PFSK-1 (cell line): ENCODE data around the gene TCTN1.

Experiments used
- FOXP2 ChIP-seq: optimal IDR thresholded peaks from 2 replicates; pipeline ENCODE3; 2011; ENCODE audit warnings: borderline replicate concordance, control low read depth, inconsistent platforms; ENCODE audit not compliant: insufficient read depth; ENCODE audit errors: extremely low read length, extremely low read depth
- POLR2AphosphoS5 ChIP-seq: IDR thresholded peaks from 2 replicates; pipeline ENCODE4 v1.6.1; 2012; ENCODE audit warnings: low read depth, mild to moderate bottlenecking, control low read depth, low read length, moderate library complexity
- REST ChIP-seq, 2 experiments: IDR thresholded peaks; 2 replicates each; pipeline versions ENCODE4 v1.6.1 to v1.8.0; 2011 to 2012; ENCODE audit warnings: low read depth in 2 of 2, low read length in 2 of 2, control low read depth in 1 of 2, inconsistent platforms in 1 of 2, mild to moderate bottlenecking in 1 of 2, moderate library complexity in 1 of 2; ENCODE audit not compliant: insufficient read depth in 1 of 2
- SIN3A ChIP-seq: IDR thresholded peaks from 2 replicates; pipeline ENCODE4 v1.6.1; 2012; ENCODE audit warnings: mild to moderate bottlenecking, low read length, moderate library complexity, borderline replicate concordance; ENCODE audit not compliant: insufficient read depth
- TAF1 ChIP-seq: IDR thresholded peaks from 2 replicates; pipeline ENCODE4 v1.6.1; 2012; ENCODE audit warnings: low read length, control low read depth, borderline replicate concordance; ENCODE audit not compliant: insufficient read depth

The TCTN1 gene

GRCh38 chr12:110568752-110569151, 45.2 kb upstream of the TCTN1 start:
- TF ChIP-seq SIN3A = no peak
- TF ChIP-seq FOXP2 = no peak
- no peak for TF ChIP-seq POLR2AphosphoS5
- TF ChIP-seq TAF1 = no peak
- TF ChIP-seq REST (IDR thresholded peaks at IDR 0.05; ENCODE audit: insufficient read depth in 1 of 2, low read depth in 2 of 2, low read length in 2 of 2) = no peak

DNA sequence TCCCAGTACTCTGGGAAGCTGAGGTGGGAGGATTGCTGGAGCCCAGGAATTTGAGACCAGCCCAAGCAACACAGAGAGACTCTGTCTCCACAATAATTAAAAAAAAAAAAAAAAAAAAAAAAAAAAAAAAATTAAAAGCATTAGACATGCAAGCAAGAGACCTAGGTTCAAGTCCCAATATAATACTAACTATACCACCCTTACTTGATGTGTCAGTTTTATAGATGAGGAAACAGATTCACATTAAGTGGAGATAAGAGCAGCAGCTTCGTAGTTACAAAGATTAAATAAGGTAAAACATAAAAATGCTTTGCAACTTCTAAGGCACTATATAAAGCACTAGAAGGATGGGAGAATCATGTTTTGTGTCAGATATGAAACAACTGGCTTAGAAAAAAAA, 39.9 kb upstream of the TCTN1 start:
- TF ChIP-seq TAF1 = no peak
- TF ChIP-seq SIN3A = no peak
- TF ChIP-seq FOXP2 = no peak
- TF ChIP-seq REST (IDR thresholded peaks at IDR 0.05; ENCODE audit: insufficient read depth in 1 of 2, low read depth in 2 of 2, low read length in 2 of 2) = no peak
- no peak for TF ChIP-seq POLR2AphosphoS5

GRCh38 chr12:110575326-110575725, 38.6 kb upstream of the TCTN1 start:
- TF ChIP-seq SIN3A (no peak), REST (IDR thresholded peaks at IDR 0.05; ENCODE audit: insufficient read depth in 1 of 2, low read depth in 2 of 2, low read length in 2 of 2) (no peak), FOXP2 (no peak), POLR2AphosphoS5 (no peak), TAF1 (no peak)

- no peak for TF ChIP-seq SIN3A
- TF ChIP-seq POLR2AphosphoS5 = no peak
- TF ChIP-seq REST (IDR thresholded peaks at IDR 0.05; ENCODE audit: insufficient read depth in 1 of 2, low read depth in 2 of 2, low read length in 2 of 2) = no peak
- no peak for TF ChIP-seq TAF1
- TF ChIP-seq FOXP2 = no peak
These were observed 37.4 kb upstream of the TCTN1 start for GRCh38 chr12:110576504-110576903.
